Measurements from ENCODE around the gene CD300LF.

GRCh38 chr17:74649909-74650308 lies 62.8 kb downstream of the CD300LF start:
- TF ChIP-seq CTCF (IDR thresholded peaks at IDR 0.05) (no peak), POLR2A (IDR thresholded peaks at IDR 0.05) (no peak)
